ENCODE data around the gene ITPK1. TPM values are rescaled to one million over a fixed set of nuclear protein-coding genes. Genes with fewer than 3 reads are reported as not detected.

The ITPK1 gene
- total RNA-seq, 1 donor, result 35.9 TPM

- no peak overlapping the region for H3K4me3 ChIP-seq (ENCODE audit: low read length)
- H3K4me1 ChIP-seq (ENCODE audit: insufficient read depth, low read length), result no peaks in the 10 kb centered on the region
- no peaks in the 10 kb centered on the region for H3K9me3 ChIP-seq (ENCODE audit: low read depth, low read length)
- H3K27me3 ChIP-seq (ENCODE audit: insufficient read depth, low read length), result no peaks in the 10 kb centered on the region
Observed at GRCh38 chr14:93056166-93056839, 59.4 kb downstream of the ITPK1 start.

GRCh38 chr14:93055651-93056115, 60.0 kb downstream of the ITPK1 start:
- H3K4me3 ChIP-seq (ENCODE audit: low read length), result no peak overlapping the region
- H3K4me1 ChIP-seq (ENCODE audit: insufficient read depth, low read length), result no peaks in the 10 kb centered on the region
- no peaks in the 10 kb centered on the region for H3K9me3 ChIP-seq (ENCODE audit: low read depth, low read length)
- H3K27me3 ChIP-seq (ENCODE audit: insufficient read depth, low read length), result no peaks in the 10 kb centered on the region

- H3K4me3 ChIP-seq (ENCODE audit: low read length), result no peak overlapping the region
- H3K9me3 ChIP-seq (ENCODE audit: low read depth, low read length), result no peaks in the 10 kb centered on the region
- no peaks in the 10 kb centered on the region for H3K4me1 ChIP-seq (ENCODE audit: insufficient read depth, low read length)
- no peaks in the 10 kb centered on the region for H3K27me3 ChIP-seq (ENCODE audit: insufficient read depth, low read length)
Observed at GRCh38 chr14:93054876-93055275, 60.8 kb downstream of the ITPK1 start.

GRCh38 chr14:93054006-93054405, 61.7 kb downstream of the ITPK1 start:
- H3K9me3 ChIP-seq (ENCODE audit: low read depth, low read length), result no peaks in the 10 kb centered on the region
- H3K27me3 ChIP-seq (ENCODE audit: insufficient read depth, low read length), result no peaks in the 10 kb centered on the region
- no peak overlapping the region for H3K4me3 ChIP-seq (ENCODE audit: low read length)
- no peaks in the 10 kb centered on the region for H3K4me1 ChIP-seq (ENCODE audit: insufficient read depth, low read length)

- H3K4me3 ChIP-seq (ENCODE audit: low read length), result no peak overlapping the region
- H3K27me3 ChIP-seq (ENCODE audit: insufficient read depth, low read length), result no peaks in the 10 kb centered on the region
- H3K4me1 ChIP-seq (ENCODE audit: insufficient read depth, low read length), result no peaks in the 10 kb centered on the region
Observed at GRCh38 chr14:93051600-93052546, 63.9 kb downstream of the ITPK1 start.

GRCh38 chr14:93050761-93051160, 65.0 kb downstream of the ITPK1 start:
- peaks cover 5% of the 10 kb centered on the region for H3K4me1 ChIP-seq (ENCODE audit: insufficient read depth, low read length)
- H3K4me3 ChIP-seq (ENCODE audit: low read length), result no peak overlapping the region
- H3K9me3 ChIP-seq (ENCODE audit: low read depth, low read length), result no peaks in the 10 kb centered on the region
- no peaks in the 10 kb centered on the region for H3K27me3 ChIP-seq (ENCODE audit: insufficient read depth, low read length)

More at GRCh38 chr14:93051600-93052546, 63.9 kb downstream of the ITPK1 start:
- no peaks in the 10 kb centered on the region for H3K9me3 ChIP-seq (ENCODE audit: low read depth, low read length)

GRCh38 chr14:93049867-93050331, 65.8 kb downstream of the ITPK1 start:
- Histone ChIP-seq H3K4me1 (ENCODE audit: insufficient read depth, low read length) (peaks cover 14% of the 10 kb centered on the region), H3K9me3 (ENCODE audit: low read depth, low read length) (no peaks in the 10 kb centered on the region), H3K27me3 (ENCODE audit: insufficient read depth, low read length) (no peaks in the 10 kb centered on the region), H3K4me3 (ENCODE audit: low read length) (no peak overlapping the region)

GRCh38 chr14:93049315-93049714, 66.4 kb downstream of the ITPK1 start:
- peaks cover 20% of the 10 kb centered on the region for H3K4me1 ChIP-seq (ENCODE audit: insufficient read depth, low read length)
- no peaks in the 10 kb centered on the region for H3K9me3 ChIP-seq (ENCODE audit: low read depth, low read length)
- H3K27me3 ChIP-seq (ENCODE audit: insufficient read depth, low read length), result no peaks in the 10 kb centered on the region
- H3K4me3 ChIP-seq (ENCODE audit: low read length), result no peak overlapping the region

GRCh38 chr14:93048843-93049242, 66.9 kb downstream of the ITPK1 start:
- no peaks in the 10 kb centered on the region for H3K27me3 ChIP-seq (ENCODE audit: insufficient read depth, low read length)
- peaks cover 25% of the 10 kb centered on the region for H3K4me1 ChIP-seq (ENCODE audit: insufficient read depth, low read length)
- no peaks in the 10 kb centered on the region for H3K9me3 ChIP-seq (ENCODE audit: low read depth, low read length)
- H3K4me3 ChIP-seq (ENCODE audit: low read length), result no peak overlapping the region

- H3K27me3 ChIP-seq (ENCODE audit: insufficient read depth, low read length), result no peaks in the 10 kb centered on the region
- H3K4me3 ChIP-seq (ENCODE audit: low read length), result no peak overlapping the region
- peaks cover 32% of the 10 kb centered on the region for H3K4me1 ChIP-seq (ENCODE audit: insufficient read depth, low read length)
- H3K9me3 ChIP-seq (ENCODE audit: low read depth, low read length), result no peaks in the 10 kb centered on the region
Observed at GRCh38 chr14:93047661-93048060, 68.1 kb downstream of the ITPK1 start.

- H3K9me3 ChIP-seq (ENCODE audit: low read depth, low read length), result no peaks in the 10 kb centered on the region
- no peak overlapping the region for H3K4me3 ChIP-seq (ENCODE audit: low read length)
- no peaks in the 10 kb centered on the region for H3K27me3 ChIP-seq (ENCODE audit: insufficient read depth, low read length)
- peaks cover 34% of the 10 kb centered on the region for H3K4me1 ChIP-seq (ENCODE audit: insufficient read depth, low read length)
Observed at GRCh38 chr14:93047157-93047556, 68.6 kb downstream of the ITPK1 start.

GRCh38 chr14:93046705-93047050, 69.0 kb downstream of the ITPK1 start:
- Histone ChIP-seq H3K9me3 (ENCODE audit: low read depth, low read length) (no peaks in the 10 kb centered on the region), H3K4me3 (ENCODE audit: low read length) (no peak overlapping the region), H3K4me1 (ENCODE audit: insufficient read depth, low read length) (peaks cover 39% of the 10 kb centered on the region), H3K27me3 (ENCODE audit: insufficient read depth, low read length) (no peaks in the 10 kb centered on the region)

- H3K4me3 ChIP-seq (ENCODE audit: low read length), result no peak overlapping the region
- no peaks in the 10 kb centered on the region for H3K27me3 ChIP-seq (ENCODE audit: insufficient read depth, low read length)
- H3K9me3 ChIP-seq (ENCODE audit: low read depth, low read length), result no peaks in the 10 kb centered on the region
- peaks cover 45% of the 10 kb centered on the region for H3K4me1 ChIP-seq (ENCODE audit: insufficient read depth, low read length)
Observed at GRCh38 chr14:93045965-93046704, 69.6 kb downstream of the ITPK1 start.

- no peaks in the 10 kb centered on the region for H3K9me3 ChIP-seq (ENCODE audit: low read depth, low read length)
- no peak overlapping the region for H3K4me3 ChIP-seq (ENCODE audit: low read length)
- H3K4me1 ChIP-seq (ENCODE audit: insufficient read depth, low read length), result peaks cover 54% of the 10 kb centered on the region
- no peaks in the 10 kb centered on the region for H3K27me3 ChIP-seq (ENCODE audit: insufficient read depth, low read length)
Observed at GRCh38 chr14:93045211-93045674, 70.5 kb downstream of the ITPK1 start.

GRCh38 chr14:93044556-93044955, 71.2 kb downstream of the ITPK1 start:
- no peaks in the 10 kb centered on the region for H3K9me3 ChIP-seq (ENCODE audit: low read depth, low read length)
- peaks cover 60% of the 10 kb centered on the region for H3K4me1 ChIP-seq (ENCODE audit: insufficient read depth, low read length)
- no peak overlapping the region for H3K4me3 ChIP-seq (ENCODE audit: low read length)
- no peaks in the 10 kb centered on the region for H3K27me3 ChIP-seq (ENCODE audit: insufficient read depth, low read length)

Measured in mononuclear cell (primary cell).